Retinal pigment epithelial cell (primary cell): ENCODE data around the gene SEPTIN11.

Source experiments
- DNase-seq: peaks from one replicate; pipeline ENCODE4 v3.0.0-alpha.2; 2010; ENCODE audit warnings: low read depth
- H3K4me3 ChIP-seq: 2 replicates; pipeline ENCODE4 v1.5.1; 2011; ENCODE audit warnings: mild to moderate bottlenecking, low read length, control low read depth, moderate library complexity
- CTCF ChIP-seq: conservative IDR thresholded peaks from 2 replicates; pipeline ENCODE4 v1.5.1; 2011; ENCODE audit warnings: low read depth, low read length, control low read depth, inconsistent platforms

SEPTIN11 gene

GRCh38 chr4:76949276-76950051 lies at the start of gene SEPTIN11:
Gene SEPTIN11 (plus strand): TSS chr4:76949752. CDS start chr4:76949904, 152 bp downstream.
- DNase-seq = peak; percentile 79
- TF ChIP-seq CTCF = no peak

GRCh38 chr4:76902233-76902890 lies 47.2 kb upstream of the SEPTIN11 start:
- no peak for DNase-seq
- H3K4me3 ChIP-seq = no peak overlapping the region
- TF ChIP-seq CTCF = no peak

More at GRCh38 chr4:76949276-76950051, at the start of gene SEPTIN11:
- peak within 1 kb of the TSS; percentile 84 for H3K4me3 ChIP-seq

- H3K4me3 ChIP-seq = no peak overlapping the region
- DNase-seq = no peak
- no peak for TF ChIP-seq CTCF
Measured at GRCh38 chr4:76904646-76905190, 44.8 kb upstream of the SEPTIN11 start.

- TF ChIP-seq CTCF = no peak
- no peak overlapping the region for H3K4me3 ChIP-seq
- no peak for DNase-seq
Measured at GRCh38 chr4:76905521-76905920, 44.0 kb upstream of the SEPTIN11 start.

GRCh38 chr4:76909711-76910110 lies 39.8 kb upstream of the SEPTIN11 start:
- TF ChIP-seq CTCF = no peak
- no peak overlapping the region for H3K4me3 ChIP-seq
- no peak for DNase-seq

GRCh38 chr4:76920715-76921114 lies 28.8 kb upstream of the SEPTIN11 start:
- H3K4me3 ChIP-seq = no peak overlapping the region
- TF ChIP-seq CTCF = no peak
- DNase-seq = no peak
